CD4-positive, alpha-beta T cell treated with Interleukin-21 for 1 hour (primary cell): ENCODE data around the gene BCLAF1.
A peak's percentile ranks its signal among the peaks of the same experiment; 100 is the strongest.
"Not testable (repeated sequence)": the region's sequence is repeated elsewhere in the genome, so short reads cannot be mapped to it uniquely, and the experiment has no call there.

ENCODE experiments used
- DNase-seq: peaks from one replicate; pipeline ENCODE4 v3.0.0-alpha.2; 2020

The BCLAF1 gene

DNA sequence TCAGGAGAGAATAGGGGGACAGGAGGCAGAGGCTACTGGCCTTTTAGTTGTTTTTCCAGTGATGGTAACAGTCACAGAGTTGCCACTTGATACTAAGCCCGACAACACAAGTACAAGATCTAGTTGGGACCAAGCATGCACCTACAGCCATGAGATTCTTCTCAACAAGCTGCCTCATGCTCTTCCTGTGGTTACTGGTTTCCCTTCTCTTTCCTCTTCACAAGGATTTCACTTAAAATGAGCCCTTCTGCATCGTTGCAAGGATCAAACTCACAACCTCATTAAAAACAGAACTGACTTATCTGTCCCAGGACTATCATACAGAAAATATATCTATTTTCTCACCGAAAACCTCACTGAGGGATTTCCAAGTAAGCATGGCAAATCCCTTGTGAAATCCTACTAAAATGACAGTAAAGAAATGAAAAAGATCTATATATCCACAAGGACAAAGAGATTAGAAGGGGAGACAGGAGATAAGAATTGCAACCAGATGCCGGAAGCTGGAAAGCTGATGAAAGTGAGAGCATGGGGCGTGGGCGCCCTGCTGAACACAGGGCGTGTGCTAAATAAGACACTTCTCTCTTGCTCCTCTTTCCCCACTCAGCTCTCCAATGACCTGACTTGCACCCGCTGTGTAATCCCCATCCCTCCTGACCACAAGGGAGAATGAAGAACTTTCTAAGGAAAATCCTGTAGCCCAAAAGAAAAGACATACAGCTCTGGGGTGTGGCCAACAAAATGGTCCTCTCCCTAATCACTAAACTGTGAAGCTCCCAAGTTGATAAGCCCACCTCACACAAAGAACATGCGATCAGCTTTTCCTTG is 53.0 kb downstream of the BCLAF1 start:
- DNase-seq: no peak

DNA sequence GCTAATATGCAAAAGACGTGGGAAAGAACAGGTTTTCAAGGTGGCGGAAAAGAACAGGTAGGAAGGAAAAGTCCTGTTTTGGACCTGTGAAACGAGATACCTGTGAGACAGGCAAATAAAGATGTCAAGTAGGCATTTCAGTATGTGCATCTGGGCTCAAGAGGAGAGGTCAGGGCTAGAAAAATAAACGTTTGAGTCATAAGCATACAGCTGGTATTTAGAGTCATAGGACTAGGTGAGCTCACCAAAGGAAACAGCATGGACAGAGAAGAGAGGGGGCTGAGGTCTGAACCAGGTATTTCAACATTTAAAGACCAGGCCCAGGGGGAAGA is 54.4 kb downstream of the BCLAF1 start:
- no peak for DNase-seq

DNA sequence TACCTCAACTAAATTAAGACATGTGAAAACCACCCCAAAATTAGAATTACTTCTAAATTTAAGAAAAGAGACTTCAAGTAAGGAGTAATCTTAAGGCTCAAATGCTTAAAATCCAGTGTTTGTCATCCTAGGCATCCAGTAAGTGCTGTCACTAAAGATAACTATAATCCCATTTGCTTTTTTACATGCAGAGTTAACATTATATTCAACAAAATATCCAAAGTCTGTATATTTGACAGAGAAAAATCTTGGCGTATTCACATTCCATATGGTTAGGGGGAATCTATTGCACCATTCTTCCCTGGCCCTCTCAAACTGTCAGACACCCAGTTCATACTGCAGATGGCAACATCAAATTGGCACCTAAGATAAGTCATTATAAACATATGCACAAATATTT is 56.9 kb downstream of the BCLAF1 start:
- no peak for DNase-seq

- DNase-seq: no peak
Observed at GRCh38 chr6:136230219-136230853, 59.3 kb downstream of the BCLAF1 start.

DNA sequence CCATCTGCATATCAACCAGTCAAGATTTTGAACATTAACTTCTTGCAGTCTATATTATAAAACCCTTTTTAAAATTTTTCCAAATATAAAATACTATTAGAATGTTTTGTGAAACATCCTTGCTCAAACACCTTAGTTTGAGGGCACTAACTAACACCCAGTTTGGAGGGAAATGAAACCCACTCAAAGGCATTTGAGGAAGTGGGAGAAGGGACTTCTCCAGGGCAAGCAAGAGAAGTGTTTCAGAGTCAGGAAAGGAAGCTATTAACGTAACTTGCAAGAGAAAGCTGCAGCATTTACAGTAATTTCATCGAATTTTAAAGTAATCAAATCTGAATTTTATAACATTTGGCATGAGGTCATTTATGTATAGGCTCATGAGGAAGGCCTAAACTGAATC is 60.8 kb downstream of the BCLAF1 start:
- DNase-seq: no peak

DNA sequence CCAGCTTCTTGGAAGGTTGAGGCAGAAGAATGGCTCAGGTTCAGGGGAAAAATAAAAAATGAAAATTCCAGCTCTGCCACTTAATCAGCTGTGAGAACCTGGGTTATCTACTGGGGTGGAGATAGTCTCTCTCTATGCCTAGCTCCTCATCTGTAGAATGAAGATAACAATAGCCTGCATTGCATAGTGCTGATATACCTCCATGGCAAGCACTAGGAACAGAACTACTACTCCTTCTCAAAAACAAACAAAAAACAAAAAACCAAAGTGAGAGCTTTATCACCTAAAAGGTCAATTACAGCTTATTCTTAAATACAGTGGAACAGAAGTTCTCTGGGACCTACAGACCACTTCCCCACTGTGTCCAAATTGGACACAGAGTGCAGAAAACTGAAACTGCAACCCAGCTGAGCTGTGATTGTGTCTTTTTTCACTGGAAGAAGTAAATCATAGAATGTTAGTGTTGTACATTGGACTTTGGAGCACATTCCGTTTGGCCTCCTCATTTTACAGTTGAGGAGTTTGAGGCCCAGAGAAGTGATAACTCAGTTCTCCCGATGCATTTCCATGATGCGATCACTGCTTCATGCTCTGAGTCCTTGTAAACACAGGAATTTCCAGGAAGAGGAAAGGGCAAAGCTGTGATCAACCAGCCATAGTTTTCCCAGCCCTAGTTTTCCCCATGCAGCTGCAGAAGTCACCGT is 62.8 kb downstream of the BCLAF1 start:
- no peak for DNase-seq

GRCh38 chr6:136226027-136226673 is 63.5 kb downstream of the BCLAF1 start:
- peak; percentile 64 for DNase-seq

GRCh38 chr6:136225496-136225895 is 64.2 kb downstream of the BCLAF1 start:
- no peak for DNase-seq

- DNase-seq: not testable (repeated sequence)
Observed at GRCh38 chr6:136224974-136225373, 64.7 kb downstream of the BCLAF1 start.

DNA sequence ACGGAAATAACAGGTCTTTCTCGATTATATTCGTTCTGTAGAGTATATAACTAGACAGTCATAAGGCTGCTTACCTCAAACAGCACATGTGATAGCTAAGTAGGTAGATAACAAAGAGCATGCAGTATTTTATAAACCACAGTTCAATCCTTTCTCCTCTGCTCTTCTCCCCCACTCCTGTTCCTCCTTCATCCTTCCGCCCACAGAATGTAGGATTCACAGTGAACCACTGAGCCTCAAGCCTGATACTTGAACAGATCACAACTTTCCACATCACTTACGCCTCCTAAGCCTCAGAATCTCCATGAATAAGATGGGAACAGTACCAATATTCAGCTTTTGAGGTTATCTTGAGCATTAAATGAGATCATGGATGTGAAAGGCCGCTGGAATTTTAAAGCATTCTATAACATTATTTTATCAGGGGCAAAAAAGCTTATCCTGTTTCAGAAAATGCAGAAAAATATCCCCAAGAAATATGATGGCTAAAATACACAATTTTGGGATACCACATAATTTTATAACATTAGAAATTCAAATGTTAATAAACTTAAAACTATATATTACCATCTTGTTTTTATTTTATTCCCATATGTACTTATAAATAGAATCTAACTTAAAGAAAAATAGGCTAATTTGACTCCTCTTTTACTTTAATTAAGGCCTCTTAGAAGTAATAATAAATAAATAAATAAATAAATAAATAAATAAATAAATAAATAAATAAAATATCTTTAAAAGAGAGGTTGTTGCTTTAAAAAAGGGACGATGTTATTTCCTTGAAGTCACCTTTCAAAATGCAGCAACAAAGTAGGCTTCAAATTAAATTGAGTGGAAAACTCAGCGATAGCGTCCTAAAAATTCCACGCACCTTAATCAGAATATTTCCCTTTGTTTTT is 72.9 kb downstream of the BCLAF1 start:
- DNase-seq: no peak

DNA sequence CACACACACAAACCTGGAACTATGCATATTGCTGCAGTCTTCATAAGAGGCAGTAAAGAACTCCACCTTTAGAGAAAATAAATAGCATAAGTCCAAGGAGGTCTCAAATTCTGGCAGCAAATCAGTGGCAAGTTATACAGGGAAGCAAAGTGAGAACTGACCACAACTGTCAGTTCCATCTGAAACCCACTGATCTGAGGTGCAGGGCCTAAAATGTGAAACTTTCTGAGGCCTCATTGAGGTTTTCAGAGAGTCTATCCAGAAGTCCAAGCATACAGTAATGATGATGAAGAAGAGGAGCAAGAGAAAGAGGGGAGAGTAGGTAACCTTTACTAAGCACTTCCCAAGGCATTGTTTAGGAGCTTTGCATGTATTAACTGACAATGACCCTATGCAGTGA is 75.8 kb downstream of the BCLAF1 start:
- no peak for DNase-seq

- no peak for DNase-seq
Observed at GRCh38 chr6:136213012-136213539, 76.6 kb downstream of the BCLAF1 start.

- no peak for DNase-seq
Observed at GRCh38 chr6:136212608-136213007, 77.0 kb downstream of the BCLAF1 start.

GRCh38 chr6:136210398-136211165 is 79.1 kb downstream of the BCLAF1 start:
- no peak for DNase-seq

DNA sequence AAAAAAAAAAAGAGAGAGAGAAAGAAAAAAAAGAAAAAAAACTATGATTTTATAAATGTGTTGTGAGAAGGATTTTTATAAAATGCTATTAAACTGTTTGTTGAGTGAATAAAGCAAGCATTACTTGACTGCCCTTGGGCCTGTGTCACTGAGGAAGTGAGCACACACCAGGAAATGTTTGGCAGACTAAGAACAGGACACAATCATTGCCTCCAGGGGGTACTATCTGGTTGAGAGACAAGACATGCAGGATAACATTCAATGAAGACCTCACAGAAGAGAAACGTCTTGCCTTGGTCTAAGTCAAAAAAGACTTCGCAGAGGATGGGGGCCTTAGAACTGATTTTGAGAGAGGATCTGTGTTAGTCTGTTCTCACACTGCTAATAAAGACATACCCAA is 80.2 kb downstream of the BCLAF1 start:
- DNase-seq: no peak

DNA sequence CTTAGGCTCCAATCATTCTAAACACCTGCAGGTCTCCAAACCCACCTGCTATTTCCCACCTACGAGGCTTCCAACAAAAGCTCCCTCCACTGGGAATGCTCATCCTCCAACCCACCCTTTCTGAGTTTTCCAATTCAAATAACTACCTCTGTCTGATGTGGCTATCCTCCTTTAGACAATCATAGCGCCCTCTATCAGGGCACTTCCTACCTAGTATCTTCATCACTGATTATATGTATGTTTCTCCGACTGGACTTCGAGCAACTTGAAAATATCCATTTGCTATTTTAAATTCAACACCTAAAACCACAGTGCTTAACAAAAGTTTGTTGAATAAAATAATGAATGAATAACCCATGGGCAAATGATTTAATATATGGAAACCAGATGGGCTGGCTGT is 80.9 kb downstream of the BCLAF1 start:
- DNase-seq: no peak
